GM21576 (cell line): ENCODE results near the gene AP5Z1.
A peak's percentile ranks its signal among the peaks of the same experiment; 100 is the strongest.
"Not testable (repeated sequence)": the region's sequence is repeated elsewhere in the genome, so short reads cannot be mapped to it uniquely, and the experiment has no call there.

Experiments used
- ATAC-seq: cut with Tn5 transposase; IDR thresholded peaks from one replicate; pipeline ENCODE4 v1.9.1; 2021; ENCODE audit warnings: mild to moderate bottlenecking, moderate library complexity; ENCODE audit not compliant: unreplicated experiment

AP5Z1 gene

GRCh38 chr7:4787541-4787940 lies 12.1 kb downstream of the AP5Z1 start:
- no peak for ATAC-seq

- no peak for ATAC-seq
Measured at GRCh38 chr7:4787947-4788626, 12.7 kb downstream of the AP5Z1 start.

- ATAC-seq: no peak
Measured at GRCh38 chr7:4788627-4789189, 13.3 kb downstream of the AP5Z1 start.

- ATAC-seq: no peak
Measured at GRCh38 chr7:4789194-4790077, 14.0 kb downstream of the AP5Z1 start.

- no peak for ATAC-seq
Measured at GRCh38 chr7:4790078-4790465, 14.6 kb downstream of the AP5Z1 start.

GRCh38 chr7:4790516-4790991 lies 15.1 kb downstream of the AP5Z1 start:
- ATAC-seq: no peak

GRCh38 chr7:4791101-4791737 lies 15.8 kb downstream of the AP5Z1 start:
- no peak for ATAC-seq

- no peak for ATAC-seq
Measured at GRCh38 chr7:4791738-4792536, 16.5 kb downstream of the AP5Z1 start.

- no peak for ATAC-seq
Measured at GRCh38 chr7:4792537-4793126, 17.2 kb downstream of the AP5Z1 start.

GRCh38 chr7:4793385-4793993 lies 18.1 kb downstream of the AP5Z1 start:
- ATAC-seq: not testable (repeated sequence)

GRCh38 chr7:4794171-4794570 lies 18.7 kb downstream of the AP5Z1 start:
- ATAC-seq: not testable (repeated sequence)

- no peak for ATAC-seq
Measured at GRCh38 chr7:4794591-4795350, 19.3 kb downstream of the AP5Z1 start.

- no peak for ATAC-seq
Measured at GRCh38 chr7:4796453-4796852, 21.0 kb downstream of the AP5Z1 start.

- ATAC-seq: peak; percentile 66
Measured at GRCh38 chr7:4797858-4798705, 22.7 kb downstream of the AP5Z1 start.

GRCh38 chr7:4798706-4799235 lies 23.3 kb downstream of the AP5Z1 start:
- ATAC-seq: no peak

- ATAC-seq: no peak
Measured at GRCh38 chr7:4799508-4800268, 24.3 kb downstream of the AP5Z1 start.

- no peak for ATAC-seq
Measured at GRCh38 chr7:4800487-4800886, 25.1 kb downstream of the AP5Z1 start.
